GM18499 (cell line): ENCODE data around the gene GP9.

ENCODE experiments used
- ATAC-seq: cut with Tn5 transposase; IDR thresholded peaks from one replicate; pipeline ENCODE4 v1.9.1; 2021; ENCODE audit warnings: moderate number of reproducible peaks; ENCODE audit not compliant: insufficient read depth, unreplicated experiment

GP9 gene

GRCh38 chr3:129060276-129061022, at the start of gene GP9:
Gene GP9 (plus strand): TSS chr3:129060779. CDS start chr3:129061740, 961 bp downstream.
- ATAC-seq: no peak

GRCh38 chr3:129013491-129013891, 47.1 kb upstream of the GP9 start:
- no peak for ATAC-seq

- ATAC-seq: no peak
Measured at GRCh38 chr3:129014148-129014547, 46.4 kb upstream of the GP9 start.

GRCh38 chr3:129014793-129015345, 45.7 kb upstream of the GP9 start:
- ATAC-seq: no peak

- ATAC-seq: no peak
Measured at GRCh38 chr3:129015388-129016105, 45.0 kb upstream of the GP9 start.

GRCh38 chr3:129016356-129016719, 44.2 kb upstream of the GP9 start:
- no peak for ATAC-seq

- ATAC-seq: no peak
Measured at GRCh38 chr3:129016720-129017483, 43.7 kb upstream of the GP9 start.

GRCh38 chr3:129017484-129017899, 43.1 kb upstream of the GP9 start:
- no peak for ATAC-seq

- ATAC-seq: no peak
Measured at GRCh38 chr3:129018271-129018670, 42.3 kb upstream of the GP9 start.

GRCh38 chr3:129018751-129019150, 41.8 kb upstream of the GP9 start:
- no peak for ATAC-seq

- ATAC-seq: no peak
Measured at GRCh38 chr3:129019266-129019665, 41.3 kb upstream of the GP9 start.

GRCh38 chr3:129020691-129021090, 39.9 kb upstream of the GP9 start:
- no peak for ATAC-seq

GRCh38 chr3:129021140-129021551, 39.4 kb upstream of the GP9 start:
- ATAC-seq: no peak

- no peak for ATAC-seq
Measured at GRCh38 chr3:129022114-129023007, 38.2 kb upstream of the GP9 start.

GRCh38 chr3:129023008-129023358, 37.6 kb upstream of the GP9 start:
- ATAC-seq: no peak

GRCh38 chr3:129023909-129024308, 36.7 kb upstream of the GP9 start:
- no peak for ATAC-seq

GRCh38 chr3:129025108-129025507, 35.5 kb upstream of the GP9 start:
- ATAC-seq: no peak

GRCh38 chr3:129025691-129026435, 34.7 kb upstream of the GP9 start:
- ATAC-seq: no peak
